Endothelial cell of umbilical vein (primary cell): ENCODE data around the gene INHA. TPM values are rescaled to one million over a fixed set of nuclear protein-coding genes. Genes with fewer than 3 reads are reported as not detected.

Experiments used
- BruUV-seq: library from RNA; stranded (reverse); fragments of 400-500 nt; replicated peaks from 2 replicates; lab custom pipeline; 2021; lab: Mats Ljungman, UMichigan
- CTCF ChIA-PET: fragments of 300-600, 350-600 bp; sonication (Branson Sonifier 250); formaldehyde crosslinking; loops from one replicate; lab custom pipeline; 2021; ENCODE audit warnings: antibody characterized with exemption, inconsistent platforms; lab: Charles Lee
- POLR2A ChIA-PET: fragments of 300-600, 350-600 bp; sonication (Branson Sonifier 250); formaldehyde crosslinking; loops from one replicate; lab custom pipeline; 2021; ENCODE audit warnings: antibody characterized with exemption, inconsistent platforms; lab: Charles Lee
- DNase-seq: peaks from one replicate; pipeline ENCODE4 v3.0.0-alpha.2; 2011; ENCODE audit warnings: low read depth, low spot score
- FAIRE-seq: peaks from 2 replicates; lab custom pipeline; 2011; peaks lifted over from hg19 to GRCh38; lab: Jason Lieb, UNC
- H2AFZ ChIP-seq: 2 replicates; pipeline ENCODE4 v1.6.0; 2012; ENCODE audit warnings: low read depth, low read length, control low read depth, inconsistent platforms
- H3K27ac ChIP-seq: 2 replicates; pipeline ENCODE4 v1.5.1; 2011; ENCODE audit warnings: low read depth, mild to moderate bottlenecking, control low read depth, low read length, moderate library complexity; ENCODE audit not compliant: insufficient read depth
- H3K27me3 ChIP-seq, 2 experiments: 2 replicates each; pipeline versions ENCODE4 v1.6.0 to v1.6.1; 2011; ENCODE audit warnings: low read length in 2 of 2, mixed read lengths in 1 of 2; ENCODE audit not compliant: control insufficient read depth in 2 of 2, insufficient read depth in 2 of 2
- H3K36me3 ChIP-seq, 2 experiments: 2 replicates in 1 of 2; 3 replicates in 1 of 2; pipeline ENCODE4 v1.5.1; 2011; ENCODE audit warnings: low read length in 2 of 2, mild to moderate bottlenecking in 1 of 2, moderate library complexity in 1 of 2; ENCODE audit not compliant: control insufficient read depth in 2 of 2, insufficient read depth in 2 of 2; ENCODE audit errors: extremely low read depth in 1 of 2
- H3K4me1 ChIP-seq: 3 replicates; pipeline ENCODE4 v1.5.1; 2011; ENCODE audit warnings: mild to moderate bottlenecking, low read length; ENCODE audit not compliant: control insufficient read depth, insufficient read depth; ENCODE audit errors: extremely low read depth
- H3K4me2 ChIP-seq: 2 replicates; pipeline ENCODE4 v1.6.1; 2011; ENCODE audit warnings: low read length, control low read depth, mixed read lengths; ENCODE audit not compliant: insufficient read depth
- H3K4me3 ChIP-seq, 3 experiments: fragments of 200-600 bp in 1 of 3; sonication (generic), shearing (Covaris generic) in 1 of 3; replicated peaks in 1 of 3; 2 replicates each; pipeline ENCODE4 v1.5.1; 2011 to 2016; ENCODE audit warnings: control low read depth in 3 of 3, low read length in 3 of 3, mild to moderate bottlenecking in 2 of 3, inconsistent platforms in 1 of 3, low read depth in 1 of 3, moderate library complexity in 1 of 3; ENCODE audit not compliant: insufficient read depth in 1 of 3
- H3K79me2 ChIP-seq: 2 replicates; pipeline ENCODE4 v1.6.0; 2012; ENCODE audit warnings: low read length, inconsistent platforms; ENCODE audit not compliant: control insufficient read depth, insufficient read depth
- H3K9ac ChIP-seq: replicated peaks from 2 replicates; pipeline ENCODE3; 2011; ENCODE audit warnings: low read length, control low read depth; ENCODE audit not compliant: insufficient read depth; ENCODE audit errors: extremely low read depth
- H3K9me1 ChIP-seq: replicated peaks from 3 replicates; pipeline ENCODE4 v1.6.0; 2011; ENCODE audit warnings: mild to moderate bottlenecking, low read length; ENCODE audit not compliant: control insufficient read depth, insufficient read depth; ENCODE audit errors: extremely low read depth
- H3K9me3 ChIP-seq: replicated peaks from 2 replicates; pipeline ENCODE4 v1.5.1; 2012; ENCODE audit warnings: low read length, inconsistent platforms; ENCODE audit not compliant: control insufficient read depth, insufficient read depth
- H4K20me1 ChIP-seq: replicated peaks from 2 replicates; pipeline ENCODE3; 2011; ENCODE audit warnings: mild to moderate bottlenecking, low read length; ENCODE audit not compliant: control insufficient read depth, insufficient read depth; ENCODE audit errors: extremely low read depth
- CTCF ChIP-seq, 2 donors: IDR thresholded peaks; 1 replicate in 1 of 2; 2 replicates in 1 of 2; pipeline ENCODE4 v1.5.1; 2011; ENCODE audit warnings: low read length in 2 of 2, mild to moderate bottlenecking in 2 of 2, moderate library complexity in 2 of 2, control low read depth in 1 of 2, inconsistent platforms in 1 of 2, low read depth in 1 of 2; ENCODE audit not compliant: insufficient read depth in 1 of 2; ENCODE audit errors: extremely low read depth in 1 of 2
- EZH2 ChIP-seq: IDR thresholded peaks from 2 replicates; pipeline ENCODE4 v1.6.1; 2012; ENCODE audit warnings: borderline replicate concordance, low read depth, mild to moderate bottlenecking, moderate library complexity, low read length, inconsistent platforms; ENCODE audit not compliant: severe bottlenecking
- dilution Hi-C: fragments of 300-500 bp; cut with MboI; formaldehyde crosslinking; loops from one replicate; pipeline ENCODE4 v1.15.0; 2019; ENCODE audit warnings: low sequenced_read_pairs; ENCODE audit not compliant: extremely low pct_ligation_motif_present
- intact Hi-C: fragments of 100-400 bp; cut with micrococcal nuclease; formaldehyde crosslinking; loops from one replicate; pipeline ENCODE4 v1.10.0; 2022
- polyA plus RNA-seq, 4 experiments: library from polyadenylated mRNA; depleted of rRNA in 3 of 4; stranded (reverse) in 3 of 4; unstranded in 1 of 4; fragments of >200 nt; gene quantifications; 2 replicates each; pipeline versions ENCODE4 v1.2.1 to v1.2.3, GENCODE V29; 2011 to 2012; ENCODE audit warnings: missing spikeins in 1 of 4
- total RNA-seq: library from RNA; stranded (reverse); gene quantifications from 2 replicates; pipeline ENCODE4 v1.2.3, GENCODE V29; 2021

Gene INHA
- total and polyA plus RNA-seq, 2 donors (not counting 3 experiments of a cell fraction or from before 2014, with no cell fraction given): 0.06 TPM; not detected in 1

GRCh38 chr2:219570924-219571310, 1.2 kb upstream of the INHA start:
- ChIA-PET CTCF (interaction anchor here (0.8 to 1.8 kb wide), 10 partner anchors 11 to 119 kb away, joined by 3 to 42 read pairs (median 6); partner anchors contain the start of genes CHPF, STK11IP and TMEM198), POLR2A (no interaction called here)
- Histone ChIP-seq H3K9me3 (no peaks in the 10 kb centered on the region), H3K4me1 (no peaks in the 10 kb centered on the region), H3K4me3 (peak overlapping the region in 2 of 3 experiments; percentile 36 to 75), H3K27ac (no peak overlapping the region), H3K9me1 (no peaks in the 10 kb centered on the region), H3K4me2 (peak overlapping the region; percentile 44), H3K36me3 (no peaks in the 10 kb centered on the region), H3K79me2 (no peaks in the 10 kb centered on the region), H2AFZ (peak overlapping the region; percentile 34), H4K20me1 (no peaks in the 10 kb centered on the region), H3K27me3 (peaks cover 9 to 25% of the 10 kb centered on the region in 2 experiments), H3K9ac (no peak overlapping the region)
- dilution Hi-C loops (no loop called here), intact Hi-C loops (loop anchor here (1.0 kb wide), 2 partner anchors 26 to 71 kb away; partner anchors contain the start of gene STK11IP)
- DNase-seq (peak; percentile 22), FAIRE-seq (no peak)
- no TSS peak for BruUV-seq
- TF ChIP-seq CTCF (IDR thresholded peaks at IDR 0.05; ENCODE audit: extremely low read depth in 1 of 2, insufficient read depth in 1 of 2, low read depth in 1 of 2, low read length in 2 of 2): no peak
- peak; percentile 59 for TF ChIP-seq EZH2
